BE2C (cell line): ENCODE measurements around the gene TBX15.
A peak's percentile ranks its signal among the peaks of the same experiment; 100 is the strongest.

ENCODE experiments used
- DNase-seq: peaks from one replicate; pipeline ENCODE4 v3.0.0-alpha.2; 2020
- H3K27me3 ChIP-seq: fragments of 250-450 bp; sonication (Bioruptor Pico); 2 replicates; pipeline ENCODE4 v1.5.1; 2020; ENCODE audit warnings: mild to moderate bottlenecking
- H3K36me3 ChIP-seq: fragments of 250-450 bp; sonication (Bioruptor Pico); 2 replicates; pipeline ENCODE4 v1.5.1; 2020; ENCODE audit warnings: mild to moderate bottlenecking
- H3K4me1 ChIP-seq: fragments of 250-450 bp; sonication (Bioruptor Pico); 2 replicates; pipeline ENCODE4 v1.5.1; 2020
- H3K4me3 ChIP-seq: 2 replicates; pipeline ENCODE4 v1.5.1; 2011; ENCODE audit warnings: low read depth, low read length
- H3K9me3 ChIP-seq: fragments of 250-450 bp; sonication (Bioruptor Pico); 2 replicates; pipeline ENCODE4 v1.5.1; 2020
- TF ChIP-seq, protein P1 (sequence below): IDR thresholded peaks from 2 replicates; pipeline ENCODE4 v1.5.1; 2012; ENCODE audit warnings: mild to moderate bottlenecking, low read depth, low read length

TBX15 gene

DNA sequence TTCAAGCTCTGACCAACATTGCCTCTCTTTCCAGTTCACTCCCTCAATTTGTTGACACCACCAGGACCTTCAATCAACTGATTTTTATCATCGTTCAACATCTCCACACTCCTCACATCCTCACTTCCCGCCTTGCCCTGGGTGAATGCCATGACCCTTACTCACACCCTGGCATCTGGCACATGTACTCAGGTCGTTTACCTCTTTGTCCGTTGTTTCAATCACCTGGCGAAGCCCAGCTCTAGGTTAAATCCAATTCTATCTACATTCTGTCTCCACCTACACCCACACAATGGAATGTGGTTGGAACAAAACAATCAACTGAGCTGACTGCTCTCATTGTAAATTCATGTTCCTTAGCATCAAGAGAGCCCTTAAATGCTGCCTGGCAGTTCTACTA is 24.2 kb upstream of the TBX15 start:
- DNase-seq = no peak
- no peaks in the 10 kb centered on the region for H3K36me3 ChIP-seq
- H3K27me3 ChIP-seq = peaks cover 34% of the 10 kb centered on the region
- TF ChIP-seq, protein P1, sequence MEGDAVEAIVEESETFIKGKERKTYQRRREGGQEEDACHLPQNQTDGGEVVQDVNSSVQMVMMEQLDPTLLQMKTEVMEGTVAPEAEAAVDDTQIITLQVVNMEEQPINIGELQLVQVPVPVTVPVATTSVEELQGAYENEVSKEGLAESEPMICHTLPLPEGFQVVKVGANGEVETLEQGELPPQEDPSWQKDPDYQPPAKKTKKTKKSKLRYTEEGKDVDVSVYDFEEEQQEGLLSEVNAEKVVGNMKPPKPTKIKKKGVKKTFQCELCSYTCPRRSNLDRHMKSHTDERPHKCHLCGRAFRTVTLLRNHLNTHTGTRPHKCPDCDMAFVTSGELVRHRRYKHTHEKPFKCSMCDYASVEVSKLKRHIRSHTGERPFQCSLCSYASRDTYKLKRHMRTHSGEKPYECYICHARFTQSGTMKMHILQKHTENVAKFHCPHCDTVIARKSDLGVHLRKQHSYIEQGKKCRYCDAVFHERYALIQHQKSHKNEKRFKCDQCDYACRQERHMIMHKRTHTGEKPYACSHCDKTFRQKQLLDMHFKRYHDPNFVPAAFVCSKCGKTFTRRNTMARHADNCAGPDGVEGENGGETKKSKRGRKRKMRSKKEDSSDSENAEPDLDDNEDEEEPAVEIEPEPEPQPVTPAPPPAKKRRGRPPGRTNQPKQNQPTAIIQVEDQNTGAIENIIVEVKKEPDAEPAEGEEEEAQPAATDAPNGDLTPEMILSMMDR = no peak
- no peaks in the 10 kb centered on the region for H3K4me1 ChIP-seq
- H3K9me3 ChIP-seq = no peaks in the 10 kb centered on the region; the same call in 1 of the 2 replicates
- no peak overlapping the region for H3K4me3 ChIP-seq

DNA sequence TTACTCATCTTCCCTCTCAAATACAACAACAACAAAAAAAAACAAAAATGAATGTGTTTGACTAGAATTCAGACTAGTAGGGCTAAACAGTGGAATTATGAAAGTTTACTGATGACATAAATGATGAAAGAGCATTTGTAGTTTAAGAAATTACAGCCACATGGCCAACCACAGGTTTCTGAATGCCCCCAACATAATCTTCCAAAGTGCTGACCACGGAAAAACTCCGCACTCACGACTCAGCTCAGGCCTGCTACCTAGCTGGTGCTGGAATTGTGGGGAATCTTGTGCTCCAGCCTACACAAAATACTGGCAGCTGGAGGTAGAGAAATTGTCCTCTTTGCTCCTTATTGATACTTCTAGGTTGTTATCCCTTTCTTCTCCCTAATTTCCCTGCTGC is 23.6 kb upstream of the TBX15 start:
- Histone ChIP-seq H3K27me3 (peaks cover 40% of the 10 kb centered on the region), H3K4me1 (no peaks in the 10 kb centered on the region), H3K4me3 (no peak overlapping the region), H3K9me3 (no peaks in the 10 kb centered on the region; the same call in 1 of the 2 replicates), H3K36me3 (no peaks in the 10 kb centered on the region)
- TF ChIP-seq, protein P1 = no peak
- DNase-seq = no peak

- H3K27me3 ChIP-seq = peaks cover 46% of the 10 kb centered on the region
- H3K4me1 ChIP-seq = no peaks in the 10 kb centered on the region
- TF ChIP-seq, protein P1 = no peak
- H3K9me3 ChIP-seq = no peaks in the 10 kb centered on the region; the same call in 1 of the 2 replicates
- H3K4me3 ChIP-seq = no peak overlapping the region
- DNase-seq = no peak
- H3K36me3 ChIP-seq = no peaks in the 10 kb centered on the region
These were observed 23.0 kb upstream of the TBX15 start for GRCh38 chr1:119011116-119011515.

GRCh38 chr1:119010201-119010600 is 22.1 kb upstream of the TBX15 start:
- no peak for DNase-seq
- H3K27me3 ChIP-seq = peaks cover 55% of the 10 kb centered on the region

GRCh38 chr1:119009312-119009655 is 21.1 kb upstream of the TBX15 start:
- no peak overlapping the region for H3K4me3 ChIP-seq
- DNase-seq = no peak
- TF ChIP-seq, protein P1 = no peak
- H3K9me3 ChIP-seq = no peaks in the 10 kb centered on the region; the same call in 1 of the 2 replicates
- H3K4me1 ChIP-seq = no peaks in the 10 kb centered on the region
- no peaks in the 10 kb centered on the region for H3K36me3 ChIP-seq
- H3K27me3 ChIP-seq = peaks cover 61% of the 10 kb centered on the region

More at GRCh38 chr1:119010201-119010600, 22.1 kb upstream of the TBX15 start:
- Histone ChIP-seq H3K4me1 (no peaks in the 10 kb centered on the region), H3K4me3 (no peak overlapping the region), H3K9me3 (no peaks in the 10 kb centered on the region; the same call in 1 of the 2 replicates), H3K36me3 (no peaks in the 10 kb centered on the region)
- TF ChIP-seq, protein P1 = no peak

GRCh38 chr1:119008483-119009311 is 20.6 kb upstream of the TBX15 start:
- Histone ChIP-seq H3K9me3 (no peaks in the 10 kb centered on the region; the same call in 1 of the 2 replicates), H3K4me1 (no peaks in the 10 kb centered on the region), H3K27me3 (peaks cover 67% of the 10 kb centered on the region), H3K36me3 (no peaks in the 10 kb centered on the region), H3K4me3 (no peak overlapping the region)
- peak; percentile 50 for DNase-seq
- TF ChIP-seq, protein P1 = peak; percentile 69
